Gastrocnemius medialis (tissue), 4 donors: ENCODE results near the gene PDHX.

Source experiments
- CTCF ChIP-seq, 5 experiments: fragments of 450-650 bp in 3 of 5; fragments of 200-600 bp in 2 of 5; sonication (generic) in 2 of 5; IDR thresholded peaks in 4 of 5; conservative IDR thresholded peaks in 1 of 5; 1 replicate in 4 of 5; 2 replicates in 1 of 5; pipeline ENCODE4 v1.5.1; 2016 to 2019; ENCODE audit warnings: antibody characterized with exemption in 5 of 5, mild to moderate bottlenecking in 3 of 5, moderate library complexity in 3 of 5
- POLR2A ChIP-seq, 2 donors: fragments of 450-650 bp; IDR thresholded peaks; one replicate each; pipeline ENCODE4 v1.6.1; 2017; ENCODE audit warnings: antibody characterized with exemption in 2 of 2, mild to moderate bottlenecking in 2 of 2, moderate library complexity in 2 of 2

GRCh38 chr11:34970480-34970879 lies 54.1 kb downstream of the PDHX start:
- TF ChIP-seq CTCF (IDR thresholded peaks at IDR 0.05 in 4 of 5, conservative IDR thresholded peaks at IDR 0.05 in 1 of 5) (no peak), POLR2A (IDR thresholded peaks at IDR 0.05) (no peak)
